TTC549 (cell line): ENCODE measurements around the gene LANCL1.

Experiments
- FAIRE-seq: peaks from 2 replicates; lab custom pipeline; 2012; peaks lifted over from hg19 to GRCh38; lab: Jason Lieb, UNC

The LANCL1 gene

GRCh38 chr2:210476194-210477128 lies at the start of gene LANCL1:
TSS of gene LANCL1 (minus strand) at chr2:210476759. CDS start at chr2:210476396, 363 bp downstream.
- FAIRE-seq: peak; percentile 93

GRCh38 chr2:210524533-210524932 lies 48.0 kb upstream of the LANCL1 start:
- FAIRE-seq: no peak

- FAIRE-seq: no peak
These were observed 47.2 kb upstream of the LANCL1 start for GRCh38 chr2:210523650-210524289.

DNA sequence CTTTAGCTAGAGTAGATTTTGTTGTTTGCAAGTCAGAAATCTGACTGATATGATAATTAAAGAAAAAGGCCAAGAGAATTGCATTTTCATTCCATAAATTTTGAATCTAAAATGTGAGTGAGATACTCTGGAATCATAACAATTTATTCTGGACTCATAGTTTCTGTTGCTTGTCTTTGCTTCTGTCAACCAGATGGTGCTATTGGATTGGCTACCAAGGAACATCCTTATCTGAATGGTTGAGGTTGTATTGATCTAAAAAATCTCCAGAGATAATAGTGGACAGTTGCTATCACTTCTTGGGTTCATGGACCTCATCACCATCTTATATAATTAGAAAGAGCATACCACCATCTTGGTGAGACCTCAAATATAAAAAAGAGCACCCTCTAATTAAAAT lies 45.8 kb upstream of the LANCL1 start:
- no peak for FAIRE-seq

- no peak for FAIRE-seq
These were observed 43.0 kb upstream of the LANCL1 start for GRCh38 chr2:210519594-210519993.

DNA sequence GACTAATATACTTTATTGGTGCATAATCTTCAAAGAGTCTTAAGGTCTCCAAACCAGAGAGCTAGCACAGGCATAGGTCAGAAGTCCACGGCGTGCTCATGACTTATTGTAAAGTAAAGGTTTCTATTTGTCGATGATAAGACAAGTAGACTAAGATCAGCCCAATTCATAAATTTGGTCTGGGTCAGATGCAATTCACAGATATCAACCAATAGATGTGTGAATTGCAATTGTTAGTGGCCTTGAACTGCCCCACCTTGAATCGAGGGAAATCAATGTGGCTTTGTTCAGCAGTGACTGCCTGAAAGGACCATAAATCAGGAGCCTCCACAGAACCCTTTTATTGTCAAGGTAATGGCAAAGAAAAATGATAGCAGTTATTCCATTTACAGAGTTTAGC lies 40.7 kb upstream of the LANCL1 start:
- FAIRE-seq: no peak

DNA sequence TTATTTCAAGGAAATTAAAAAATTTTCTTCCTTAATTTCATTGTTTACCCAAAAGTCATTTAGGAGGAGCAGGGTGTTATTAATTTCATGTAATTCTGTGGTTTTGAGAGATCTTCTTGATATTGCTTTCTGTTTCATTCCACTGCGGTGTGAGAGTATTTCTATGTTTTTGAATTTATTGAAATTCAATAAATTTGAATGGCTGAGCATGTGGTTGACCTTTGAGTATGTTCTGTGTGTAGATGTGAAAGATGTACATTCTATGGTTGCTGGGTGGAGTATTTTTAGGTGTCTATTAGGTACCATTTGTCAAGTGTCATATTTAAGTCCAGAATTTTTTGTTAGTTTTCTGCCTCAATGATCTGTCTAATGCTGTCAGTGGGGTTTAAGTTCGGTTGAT lies 39.4 kb upstream of the LANCL1 start:
- FAIRE-seq: no peak

DNA sequence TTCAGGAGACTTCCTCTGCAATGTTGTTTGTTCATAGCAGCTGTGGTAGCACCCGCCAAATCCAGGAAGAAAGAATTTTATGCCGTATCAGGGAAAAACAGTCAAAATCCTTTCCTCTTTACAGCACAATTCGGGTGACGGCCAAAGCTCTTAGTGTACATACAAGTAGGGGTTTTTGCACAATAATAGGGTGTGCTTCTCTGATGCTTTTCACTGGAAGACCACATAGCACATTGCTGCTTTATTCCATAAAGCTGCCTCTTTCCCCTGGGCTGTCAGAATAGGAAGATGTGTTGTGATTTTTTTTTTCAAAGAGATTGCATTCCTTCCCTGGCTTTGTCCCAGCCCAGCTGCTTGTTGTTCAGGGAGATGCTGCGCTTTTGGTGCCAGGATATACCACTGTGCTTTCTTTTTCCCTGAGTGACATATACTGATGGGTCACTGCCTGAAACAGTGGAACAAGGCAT lies 27.2 kb upstream of the LANCL1 start:
- no peak for FAIRE-seq

DNA sequence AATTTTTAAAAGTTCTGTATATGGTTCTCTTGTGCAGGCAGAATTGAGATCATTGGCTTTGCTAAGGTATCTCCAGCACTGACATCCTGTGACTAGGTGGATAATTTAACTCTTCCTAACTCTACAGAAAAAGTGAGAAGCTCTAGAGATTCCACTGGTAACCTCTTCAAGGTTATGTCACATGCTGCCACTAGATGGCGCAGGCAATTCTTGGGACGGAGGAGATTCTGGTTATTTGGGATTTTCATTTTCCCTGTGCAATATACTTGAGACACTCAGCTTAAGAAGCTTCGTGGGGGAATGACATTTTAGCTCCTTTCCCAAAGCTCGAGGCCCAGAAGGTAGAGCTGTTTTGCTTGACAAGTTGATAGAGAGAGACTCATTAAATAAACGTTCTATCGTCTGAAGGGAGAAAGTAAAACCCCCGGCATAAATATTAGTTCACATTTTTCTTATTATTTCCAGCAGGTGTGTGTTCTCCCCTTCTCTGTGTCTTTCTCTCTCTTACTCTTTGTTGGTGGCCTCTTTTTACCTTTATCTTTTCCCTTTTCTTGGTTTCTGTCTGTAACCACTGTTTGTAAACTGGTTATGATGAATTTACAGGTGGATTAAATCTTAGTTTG lies 26.6 kb upstream of the LANCL1 start:
- FAIRE-seq: peak; percentile 25

GRCh38 chr2:210496512-210496911 lies 20.0 kb upstream of the LANCL1 start:
- FAIRE-seq: no peak

DNA sequence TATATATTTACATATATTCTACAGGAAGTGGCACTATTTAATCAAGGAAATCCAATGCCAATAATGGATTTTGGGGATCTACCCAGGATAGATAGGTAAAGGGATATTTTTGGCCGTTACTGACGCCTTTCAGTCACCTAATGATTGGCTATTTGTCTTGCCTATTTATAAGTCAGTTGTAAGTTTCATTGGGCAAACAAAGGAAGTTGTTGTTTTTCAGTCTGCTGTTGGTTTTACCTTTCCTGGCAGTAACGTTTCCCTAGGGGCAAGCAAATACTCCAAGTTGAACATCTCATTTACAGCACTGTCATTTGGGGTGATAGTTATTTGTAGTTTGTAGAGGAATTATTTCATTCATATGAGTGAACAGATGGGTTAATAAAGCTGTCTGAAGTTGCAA lies 17.0 kb upstream of the LANCL1 start:
- FAIRE-seq: no peak

- FAIRE-seq: no peak
These were observed 5.1 kb upstream of the LANCL1 start for GRCh38 chr2:210481601-210482175.

DNA sequence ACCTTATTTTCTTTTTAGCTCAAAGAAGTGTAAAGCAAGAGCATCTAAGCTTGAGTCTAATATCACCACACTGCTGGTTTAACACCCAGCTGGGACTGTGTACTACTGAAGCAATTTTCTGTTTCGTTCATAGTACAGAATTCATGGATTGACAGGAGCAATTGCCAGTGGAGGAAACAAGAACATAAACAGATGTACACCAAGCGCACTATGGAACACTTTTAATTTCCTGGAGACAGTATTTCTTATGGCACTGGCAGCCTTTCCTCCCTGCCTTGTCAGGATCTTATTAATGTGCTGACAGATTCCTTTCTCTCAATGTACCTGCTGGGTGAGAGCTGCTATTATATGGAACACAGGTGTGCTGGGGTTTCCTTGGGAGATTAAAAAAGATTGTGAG lies 4.2 kb upstream of the LANCL1 start:
- no peak for FAIRE-seq

- no peak for FAIRE-seq
These were observed 3.5 kb upstream of the LANCL1 start for GRCh38 chr2:210480079-210480478.

DNA sequence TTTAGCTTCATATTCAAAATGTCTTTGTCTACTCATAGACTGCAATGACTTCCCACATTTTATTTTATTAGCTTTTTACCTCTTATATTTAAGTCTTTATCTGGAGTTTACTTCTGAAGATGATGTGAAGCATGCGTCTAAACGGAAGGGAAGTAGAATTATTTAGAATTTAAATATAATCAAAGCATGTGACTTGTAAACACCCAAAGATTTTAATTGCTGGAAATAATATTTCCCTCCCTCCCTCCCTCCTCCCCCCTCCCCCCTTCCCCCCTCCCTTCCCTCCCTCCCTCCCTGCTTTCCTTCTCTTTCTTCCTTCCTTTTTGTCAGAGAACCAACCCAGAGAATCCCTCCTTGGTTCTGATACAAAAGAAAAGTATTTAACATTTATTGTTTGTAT lies 2.1 kb upstream of the LANCL1 start:
- FAIRE-seq: no peak

GRCh38 chr2:210477496-210477895 lies 937 bp upstream of the LANCL1 start:
- peak; percentile 76 for FAIRE-seq

DNA sequence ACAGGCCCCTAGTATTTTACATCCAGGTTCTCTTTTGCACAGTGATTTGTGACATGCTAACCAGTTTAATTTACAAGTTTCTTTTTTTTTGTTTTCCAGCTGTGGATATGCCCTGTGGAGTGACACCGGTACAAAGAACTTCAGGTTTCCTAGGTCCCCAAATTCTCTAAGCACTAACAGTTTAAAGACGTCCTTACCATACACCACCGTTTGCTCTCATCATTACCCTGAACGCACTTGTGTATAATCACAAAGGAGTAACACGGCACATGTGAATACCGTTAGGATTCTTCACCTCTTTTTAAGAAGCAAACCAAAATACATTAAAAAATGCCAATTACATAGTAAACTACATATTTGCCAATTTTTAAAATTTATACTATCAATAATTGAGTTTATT lies 853 bp downstream of the LANCL1 start:
- FAIRE-seq: no peak

GRCh38 chr2:210474776-210475175 lies 1.8 kb downstream of the LANCL1 start:
- no peak for FAIRE-seq

DNA sequence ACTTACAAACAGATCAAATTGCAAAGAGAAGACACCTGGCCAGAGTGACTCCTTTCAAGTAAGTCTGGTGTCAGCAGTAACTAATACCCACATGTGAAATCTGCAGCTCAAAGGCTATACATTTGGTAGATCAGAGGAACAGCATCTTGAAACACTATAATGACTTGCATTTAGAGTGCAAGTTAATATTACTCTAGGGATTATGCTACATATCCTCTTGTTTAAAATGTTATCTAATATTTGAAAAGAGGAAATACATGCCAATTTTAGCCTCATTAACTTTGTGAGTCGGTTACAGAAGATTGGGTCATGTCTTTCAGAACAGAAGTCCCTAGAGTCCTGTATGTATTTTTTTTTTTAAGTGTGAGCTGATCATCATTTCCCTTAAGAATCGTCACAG lies 15.2 kb downstream of the LANCL1 start:
- no peak for FAIRE-seq

DNA sequence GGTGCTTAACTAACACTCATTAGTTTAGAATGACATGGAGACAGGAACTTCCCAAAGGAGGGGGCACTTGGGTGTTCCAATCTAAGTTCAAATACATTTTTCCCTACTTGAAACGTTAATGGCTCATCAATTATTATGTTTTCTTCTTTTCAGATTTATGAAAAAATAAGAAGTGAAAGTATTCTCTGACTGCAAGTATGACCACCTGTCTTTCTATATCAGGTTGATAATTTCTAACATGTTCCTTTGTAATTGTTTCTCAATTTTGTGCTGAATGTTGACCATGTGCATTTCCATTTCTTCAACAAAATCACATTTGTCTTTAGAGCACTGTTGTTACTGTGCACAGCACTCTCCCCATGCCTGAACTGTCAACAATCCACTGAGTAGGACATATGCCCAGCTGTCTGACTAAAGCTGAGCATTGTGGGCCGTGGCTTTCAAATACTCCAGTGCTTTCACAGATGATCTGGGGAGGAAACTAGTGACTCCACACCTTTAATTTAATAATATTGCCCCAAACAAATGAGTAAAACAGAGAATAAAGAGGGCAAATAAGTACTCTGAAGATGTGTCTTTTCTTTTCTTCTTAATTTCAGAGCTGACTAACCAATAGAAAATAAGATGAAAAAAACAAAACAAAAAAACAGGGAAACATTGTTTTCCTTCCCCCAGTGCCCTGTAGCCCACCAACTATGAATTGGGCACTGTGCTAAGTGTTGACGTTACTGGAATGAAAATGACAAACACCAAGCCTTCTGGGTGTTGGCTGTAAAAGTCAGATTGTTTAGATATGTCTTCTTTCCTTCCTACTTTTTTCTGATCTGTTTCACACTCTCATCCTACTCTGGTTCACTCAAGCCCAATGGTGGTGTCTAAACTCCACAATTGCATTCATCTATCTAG lies 16.0 kb downstream of the LANCL1 start:
- no peak for FAIRE-seq

GRCh38 chr2:210459880-210460279 lies 16.7 kb downstream of the LANCL1 start:
- FAIRE-seq: no peak

DNA sequence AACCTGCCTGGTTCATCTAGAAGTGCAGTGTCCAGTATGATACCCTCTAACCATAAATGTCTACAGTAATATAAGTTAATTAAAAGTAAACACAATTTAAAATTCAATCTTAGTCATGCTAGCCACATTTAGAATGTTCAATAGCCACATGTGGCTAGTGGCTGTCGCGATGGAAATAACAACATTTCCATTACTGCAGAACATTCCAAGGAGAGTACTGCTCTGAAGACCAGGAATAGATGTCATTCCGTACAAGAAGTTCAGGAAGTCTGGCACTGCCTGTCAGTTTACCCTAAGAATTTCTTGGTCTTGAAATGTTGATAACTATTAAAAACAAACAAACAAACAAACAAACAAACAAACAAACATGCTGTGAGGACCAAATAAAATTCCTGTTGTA lies 17.2 kb downstream of the LANCL1 start:
- no peak for FAIRE-seq
